HG03045 (cell line): Measurements from ENCODE around the gene DOK5.

Source experiments
- ATAC-seq: cut with Tn5 transposase; IDR thresholded peaks from one replicate; pipeline ENCODE4 v1.9.1; 2021; ENCODE audit warnings: mild to moderate bottlenecking, moderate library complexity; ENCODE audit not compliant: unreplicated experiment

The DOK5 gene

DNA sequence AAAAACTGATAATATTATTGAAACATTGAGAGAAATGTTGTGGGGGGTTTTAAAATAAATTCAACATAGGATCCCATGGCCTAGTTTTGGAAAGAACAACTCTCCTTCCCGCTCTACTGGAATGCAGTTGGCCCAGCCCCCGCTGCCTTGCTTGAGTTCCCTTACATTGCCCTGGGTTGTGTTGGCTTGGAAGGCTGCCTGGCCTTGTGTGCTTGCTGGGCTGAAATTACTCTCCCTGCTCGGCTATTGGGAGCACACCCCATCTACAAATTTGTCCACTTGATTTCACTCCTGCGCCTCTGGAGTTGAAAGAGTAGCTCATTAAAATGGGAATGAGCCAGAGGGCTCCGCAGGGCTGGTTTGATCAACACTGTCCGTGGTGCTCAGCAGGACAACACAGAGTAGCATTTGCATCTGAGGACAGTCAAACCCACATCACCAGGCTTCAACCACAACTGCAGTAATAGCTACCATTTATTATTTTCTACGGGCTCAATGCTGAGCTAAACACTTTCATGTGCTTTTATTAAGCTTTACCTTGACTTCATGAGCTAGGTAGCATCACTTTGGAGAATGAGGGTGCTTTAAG, 35.2 kb downstream of the DOK5 start:
- no peak for ATAC-seq

- ATAC-seq = no peak
These were observed 37.3 kb downstream of the DOK5 start for GRCh38 chr20:54512694-54513093.

- ATAC-seq = no peak
These were observed 38.7 kb downstream of the DOK5 start for GRCh38 chr20:54514028-54514607.

GRCh38 chr20:54515793-54516628, 40.6 kb downstream of the DOK5 start:
- no peak for ATAC-seq

DNA sequence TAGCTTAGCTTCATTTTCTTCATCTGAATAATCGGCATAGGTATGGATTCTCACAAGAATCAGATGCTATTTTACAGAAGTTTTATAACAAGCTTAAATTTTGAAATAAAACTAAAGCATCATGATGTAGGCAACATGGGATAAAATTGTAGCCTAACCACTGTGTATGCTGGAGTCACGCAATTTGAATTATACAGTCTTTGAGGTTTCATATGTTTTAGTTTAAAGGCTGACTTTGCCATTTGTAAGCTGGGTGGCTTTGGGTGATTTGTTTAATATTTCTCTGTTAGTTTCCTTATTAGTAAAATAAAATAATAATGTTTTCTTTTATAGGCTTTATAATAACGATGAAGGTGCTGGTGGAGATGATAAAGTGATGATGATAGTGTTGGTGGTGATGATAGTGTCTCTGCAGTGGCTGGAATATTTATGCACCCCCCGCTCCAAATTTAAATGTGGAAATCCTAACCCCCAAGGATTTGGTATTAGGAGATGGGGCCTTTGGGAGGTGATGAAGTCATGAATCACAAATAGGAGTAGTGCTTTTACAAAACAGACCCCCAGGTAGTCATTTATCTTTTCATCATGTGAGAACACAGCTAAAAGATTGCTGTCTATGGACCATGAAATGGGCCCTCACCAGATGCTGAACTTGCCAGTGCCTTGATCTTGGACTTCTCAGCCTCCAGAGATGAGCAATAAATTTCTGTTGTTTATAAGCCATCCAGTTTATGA, 42.0 kb downstream of the DOK5 start:
- ATAC-seq = no peak

GRCh38 chr20:54524849-54525248, 49.5 kb downstream of the DOK5 start:
- no peak for ATAC-seq

DNA sequence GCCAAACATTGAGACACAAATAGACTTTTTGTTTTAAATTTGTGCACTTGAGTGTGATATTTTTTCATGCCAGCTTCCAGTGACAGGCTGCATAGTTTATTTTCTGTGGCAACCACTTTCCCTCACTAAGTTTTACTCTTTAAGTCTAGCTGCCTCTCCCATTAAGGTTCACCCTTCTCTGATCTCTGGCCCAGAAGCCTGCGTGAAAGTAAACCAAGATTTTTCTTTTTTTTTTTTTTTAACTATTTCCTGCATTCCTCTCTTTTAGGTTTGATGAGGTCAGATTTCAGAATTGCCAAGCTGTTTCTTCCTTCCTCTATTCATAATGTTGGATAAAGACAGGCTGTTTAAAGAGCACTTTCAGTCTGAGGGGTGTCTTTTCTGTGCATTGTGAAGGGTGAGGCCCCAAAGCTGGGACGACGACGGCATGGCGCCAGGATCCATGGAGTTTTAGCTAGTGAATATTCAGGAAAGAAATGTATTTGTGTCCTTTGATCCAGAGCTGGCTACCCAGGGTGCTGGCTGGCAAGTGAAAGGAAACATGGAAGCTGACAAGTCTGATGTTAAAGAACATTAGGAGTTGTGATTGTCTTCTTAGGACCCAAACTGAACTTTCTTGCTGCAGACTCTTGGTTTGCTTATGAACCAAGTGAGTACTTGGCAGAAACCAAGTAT, 50.7 kb downstream of the DOK5 start:
- no peak for ATAC-seq

DNA sequence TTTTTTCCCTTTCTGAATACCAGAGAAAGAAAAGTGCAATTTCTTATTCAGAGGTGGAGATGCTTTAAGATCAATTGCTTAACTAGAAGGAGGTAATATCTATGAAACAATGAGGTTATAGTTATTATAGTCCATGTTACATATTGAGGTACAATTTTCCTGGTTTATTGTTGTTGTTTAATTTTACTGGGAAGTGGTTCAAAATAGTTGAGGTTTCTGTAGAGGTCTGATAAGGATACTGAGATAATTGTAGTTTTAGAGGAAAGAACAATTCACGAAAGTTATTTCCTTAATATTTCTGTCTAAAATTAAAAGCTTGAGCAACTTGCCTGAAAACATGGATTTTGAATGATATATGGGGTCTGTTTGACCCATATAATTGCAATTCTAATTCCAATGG, 51.4 kb downstream of the DOK5 start:
- no peak for ATAC-seq

GRCh38 chr20:54532573-54532972, 57.2 kb downstream of the DOK5 start:
- ATAC-seq = no peak

DNA sequence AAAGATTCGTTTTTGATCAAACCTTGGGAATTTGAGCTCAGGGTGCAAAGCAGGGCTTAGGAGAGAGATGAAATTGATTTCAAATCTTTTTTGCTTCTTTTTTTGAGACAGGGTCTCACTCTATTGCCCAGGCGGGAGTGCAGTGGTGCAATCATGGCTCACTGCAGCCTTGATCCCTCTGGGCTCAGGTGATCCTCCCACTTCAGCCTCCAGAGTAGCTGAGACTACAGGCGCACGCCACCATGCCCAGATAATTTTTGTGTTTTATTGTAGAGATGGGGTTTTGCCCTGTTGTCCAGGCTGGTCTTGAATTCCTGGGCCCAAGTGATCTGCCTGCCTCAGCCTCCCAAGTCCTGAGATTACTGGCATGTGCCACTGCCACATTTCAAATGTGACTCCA, 58.7 kb downstream of the DOK5 start:
- no peak for ATAC-seq

GRCh38 chr20:54535033-54535432, 59.6 kb downstream of the DOK5 start:
- ATAC-seq = no peak

DNA sequence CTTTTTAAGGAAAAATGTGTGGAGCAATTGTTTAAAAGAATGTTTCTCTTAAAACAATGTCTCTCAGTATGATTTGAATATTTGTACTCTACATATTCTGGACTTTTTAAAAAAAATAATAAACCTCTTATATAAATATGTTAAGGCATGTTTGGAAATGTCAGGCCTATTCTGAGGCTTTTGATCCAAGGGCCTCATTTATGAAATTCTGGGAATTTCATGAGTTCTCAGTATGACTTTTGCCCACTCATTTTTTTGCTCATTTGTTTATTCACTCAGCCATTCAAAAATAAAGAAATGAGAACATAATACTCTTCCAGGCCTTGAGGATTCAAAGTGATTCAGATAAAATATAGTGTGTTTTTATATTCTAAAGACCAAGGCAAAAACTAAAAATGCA, 60.4 kb downstream of the DOK5 start:
- no peak for ATAC-seq

DNA sequence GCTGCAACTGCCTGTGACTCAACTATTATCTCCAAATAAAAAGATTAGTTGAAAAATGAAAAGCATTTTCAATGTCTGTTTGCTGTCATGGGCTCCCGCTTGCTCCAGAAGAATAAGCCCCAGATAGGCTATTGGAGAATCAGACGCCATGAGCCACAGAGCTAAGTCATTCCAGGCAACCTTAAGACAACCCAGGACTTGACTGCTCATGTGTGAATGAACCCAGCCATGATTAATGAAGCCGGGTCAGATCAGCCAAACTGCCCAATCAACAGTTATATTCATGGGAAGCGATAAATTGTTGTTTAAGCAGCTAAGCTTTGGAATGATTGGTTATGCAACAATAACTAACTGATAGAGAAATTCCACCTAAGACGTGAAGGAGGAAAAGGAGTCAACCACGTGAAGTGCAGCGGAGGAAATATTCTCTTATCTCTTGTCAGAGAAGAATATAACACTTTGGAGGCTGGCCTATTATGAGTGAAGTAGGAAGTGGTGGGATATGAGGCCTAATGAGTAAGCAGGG, 64.2 kb downstream of the DOK5 start:
- no peak for ATAC-seq

DNA sequence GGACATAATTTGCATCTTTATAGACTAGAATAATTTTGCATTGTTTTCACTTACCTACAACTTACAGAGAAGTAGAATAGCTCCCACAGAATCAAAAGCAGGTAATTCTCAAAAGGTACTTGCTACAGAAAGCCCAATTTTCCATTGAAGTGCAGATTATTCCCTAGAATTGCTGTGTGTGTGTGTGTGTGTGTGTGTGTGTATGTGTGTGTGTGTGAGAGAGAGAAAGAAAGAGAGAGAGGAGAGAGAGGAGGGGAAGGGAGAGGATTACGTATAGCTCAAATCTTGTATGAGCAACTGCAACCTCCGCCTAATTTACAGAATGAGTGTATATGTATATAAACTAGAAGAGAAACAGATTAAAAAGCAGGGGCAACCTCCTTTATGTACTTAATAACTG, 68.0 kb downstream of the DOK5 start:
- ATAC-seq = no peak

DNA sequence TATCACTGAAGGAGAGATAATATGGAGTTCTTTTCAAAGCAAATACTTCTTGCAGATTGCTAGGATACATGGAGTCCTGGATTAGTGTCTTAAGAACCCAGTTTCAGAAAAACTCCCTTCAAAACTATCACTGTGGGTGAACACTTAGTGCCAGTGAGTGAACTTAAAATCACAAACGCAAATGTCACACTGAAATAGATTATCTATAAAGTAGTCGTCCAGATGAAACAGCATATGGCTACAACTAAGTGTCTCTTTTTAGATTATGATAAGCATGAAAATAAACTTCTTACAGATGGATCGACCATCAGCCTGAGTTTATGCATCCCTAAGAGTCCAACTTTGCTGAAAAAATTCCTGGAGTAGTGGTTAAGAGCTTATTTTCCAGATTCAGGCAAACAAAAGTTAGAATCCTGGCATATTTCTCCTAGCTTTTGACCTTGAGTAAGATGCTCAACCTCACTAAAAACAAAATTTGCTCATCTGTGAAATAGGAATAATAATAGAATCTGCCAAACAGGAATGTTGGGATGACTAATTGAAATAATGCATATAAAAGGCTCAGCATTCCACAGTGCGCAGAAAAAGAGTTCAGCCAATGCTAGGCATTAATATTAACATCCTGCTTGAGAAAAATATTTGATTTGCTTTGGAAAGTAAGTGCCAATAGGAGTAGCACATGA, 70.4 kb downstream of the DOK5 start:
- ATAC-seq = no peak

DNA sequence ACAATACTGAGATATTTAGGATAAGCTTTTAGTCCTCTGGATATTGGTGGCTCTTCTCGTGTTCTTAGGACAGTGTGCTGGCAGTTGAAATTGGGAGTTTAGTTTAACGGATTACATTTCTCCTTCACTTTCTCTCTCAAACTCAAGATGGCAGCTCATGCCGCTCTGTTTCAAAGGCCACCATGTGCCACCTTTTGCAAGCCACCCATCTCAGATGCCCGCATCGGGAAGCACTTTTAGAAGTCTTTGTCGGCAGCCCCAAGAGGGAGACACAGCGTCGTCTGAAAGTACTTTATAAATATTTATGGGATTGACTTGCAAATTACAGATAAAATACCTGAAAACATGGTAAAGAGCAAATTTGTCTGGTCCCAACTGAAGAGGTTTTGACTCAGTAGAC, 73.5 kb downstream of the DOK5 start:
- ATAC-seq = no peak

- no peak for ATAC-seq
These were observed 74.4 kb downstream of the DOK5 start for GRCh38 chr20:54549658-54550326.

- no peak for ATAC-seq
These were observed 75.5 kb downstream of the DOK5 start for GRCh38 chr20:54550776-54551396.

GRCh38 chr20:54554006-54554405, 78.6 kb downstream of the DOK5 start:
- ATAC-seq = no peak
